Right atrium auricular region (tissue), 2 donors: ENCODE results near the gene UQCC2. TPM values are rescaled to one million over a fixed set of nuclear protein-coding genes. Genes with fewer than 3 reads are reported as not detected.
A peak's percentile ranks its signal among the peaks of the same experiment; 100 is the strongest.

ENCODE experiments used
- DNase-seq: peaks from one replicate; pipeline ENCODE4 v3.0.0-alpha.2; 2019; ENCODE audit warnings: low spot score
- H3K27ac ChIP-seq, 2 donors: fragments of 200-600 bp; sonication (generic); 1 replicate in 1 of 2; 2 replicates in 1 of 2; pipeline ENCODE4 v1.5.1; 2016 to 2019
- H3K27me3 ChIP-seq, 2 donors: fragments of 200-600 bp; sonication (generic); one replicate each; pipeline versions ENCODE4 v1.5.1 to v1.6.0; 2017 to 2019
- H3K36me3 ChIP-seq: fragments of 200-600 bp; sonication (generic); one replicate; pipeline ENCODE4 v1.5.1; 2016
- H3K4me1 ChIP-seq, 2 donors: fragments of 200-600 bp; sonication (generic); one replicate each; pipeline versions ENCODE4 v1.5.1 to v1.6.0; 2017 to 2019
- H3K4me3 ChIP-seq, 2 donors: fragments of 200-600 bp; sonication (generic); 1 replicate in 1 of 2; 2 replicates in 1 of 2; pipeline ENCODE4 v1.5.1; 2017 to 2019; ENCODE audit warnings: mild to moderate bottlenecking in 1 of 2, moderate library complexity in 1 of 2
- H3K9me3 ChIP-seq, 2 donors: fragments of 200-600 bp; sonication (generic); one replicate each; pipeline ENCODE4 v1.5.1; 2019
- CTCF ChIP-seq, 2 donors: fragments of 200-600 bp; sonication (generic); IDR thresholded peaks; one replicate each; pipeline ENCODE4 v1.5.1; 2019; ENCODE audit warnings: antibody characterized with exemption in 2 of 2
- total RNA-seq, 2 donors: library from RNA; depleted of rRNA; stranded (reverse); fragments of >200 nt; gene quantifications; one replicate each; pipeline ENCODE4 v1.1.0, GENCODE V29; 2016

UQCC2 gene
- total RNA-seq, 2 donors from 2014 or later = 69.1 to 143 TPM

DNA sequence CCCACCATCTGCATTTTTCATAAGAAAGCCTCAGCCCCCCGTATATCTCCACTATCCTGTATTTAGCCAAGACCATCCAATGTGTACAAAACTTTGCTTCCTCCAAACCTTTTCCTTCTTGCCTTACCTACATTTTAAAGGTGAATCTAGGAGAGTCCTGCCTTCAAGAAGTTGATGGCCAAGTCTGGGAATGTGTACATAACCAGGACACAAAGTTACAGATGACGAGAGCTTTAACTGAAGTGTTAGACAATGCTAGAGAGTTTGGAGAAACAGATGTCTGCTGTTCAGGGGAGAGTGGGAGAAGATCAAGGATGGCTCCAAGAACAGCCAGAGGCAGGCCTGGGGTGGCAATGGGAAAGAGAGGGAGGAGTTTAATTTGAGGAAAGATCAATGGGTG is 2.3 kb upstream of the UQCC2 start:
- Histone ChIP-seq H3K36me3 (no peaks in the 10 kb centered on the region), H3K27me3 (no peaks in the 10 kb centered on the region), H3K4me1 (peaks cover 0 to 31% of the 10 kb centered on the region in 2 donors), H3K27ac (no peak overlapping the region), H3K9me3 (no peaks in the 10 kb centered on the region), H3K4me3 (no peak overlapping the region)
- no peak for TF ChIP-seq CTCF (IDR thresholded peaks at IDR 0.05)
- no peak for DNase-seq

DNA sequence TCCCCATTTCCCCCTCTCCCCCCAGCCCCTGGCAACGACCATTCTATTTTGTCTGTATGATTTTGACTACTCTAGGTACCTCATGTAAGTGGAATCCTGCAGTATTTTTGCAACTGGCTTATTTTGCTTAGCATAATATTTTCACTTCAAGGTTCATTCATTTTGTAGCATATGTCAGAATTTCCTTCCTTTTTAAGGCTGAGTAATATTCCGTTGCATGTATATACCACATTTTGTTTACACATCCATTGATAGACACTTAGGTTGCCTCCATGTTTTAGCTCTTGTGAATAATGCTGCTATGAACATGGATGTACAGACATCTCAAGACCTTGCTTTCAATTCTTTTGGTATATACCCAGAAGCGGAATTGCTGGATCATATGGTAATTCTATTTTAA is 1.4 kb upstream of the UQCC2 start:
- H3K27ac ChIP-seq = no peak overlapping the region
- H3K36me3 ChIP-seq = no peaks in the 10 kb centered on the region
- H3K9me3 ChIP-seq = no peaks in the 10 kb centered on the region
- no peaks in the 10 kb centered on the region for H3K27me3 ChIP-seq
- DNase-seq = no peak
- TF ChIP-seq CTCF (IDR thresholded peaks at IDR 0.05) = no peak
- H3K4me3 ChIP-seq = no peak overlapping the region
- H3K4me1 ChIP-seq = peaks cover 0 to 31% of the 10 kb centered on the region in 2 donors

DNA sequence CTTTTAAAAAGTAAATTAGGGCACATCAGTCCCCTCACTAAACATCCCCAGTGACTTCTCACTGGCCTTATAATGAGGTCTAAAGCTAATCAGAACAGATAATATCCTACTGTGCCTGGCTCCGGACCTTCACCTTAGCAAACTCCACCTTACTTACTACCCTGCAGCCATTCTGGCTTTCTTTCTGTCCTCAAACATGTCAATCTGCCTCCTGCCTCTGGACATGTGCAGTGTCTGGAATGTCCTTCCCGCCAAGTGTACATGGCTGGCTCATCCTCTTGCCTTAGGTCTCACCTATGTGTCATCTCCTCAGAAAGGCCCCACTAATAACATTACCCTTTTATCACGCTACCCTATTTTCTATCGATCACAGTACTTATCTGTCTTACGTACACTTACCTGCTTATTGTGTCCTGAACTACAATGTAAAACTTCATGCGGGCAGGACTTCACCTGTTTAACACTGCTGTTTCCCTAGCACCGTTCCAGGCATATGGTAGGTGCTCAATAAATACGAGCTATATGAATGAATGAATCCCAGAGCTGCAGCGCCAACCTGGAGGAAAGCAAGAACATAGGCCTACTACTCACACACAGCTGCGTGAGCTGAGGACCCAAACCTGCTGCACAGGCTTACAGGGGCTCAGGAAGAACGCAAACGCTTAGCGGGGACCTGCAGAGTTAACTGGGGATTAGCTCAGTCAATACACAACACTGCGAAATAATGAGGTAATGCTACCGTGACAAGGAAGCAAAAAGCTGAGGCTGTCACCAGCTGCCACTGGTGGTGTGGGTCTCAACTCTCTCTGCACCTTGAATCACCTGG is 991 bp downstream of the UQCC2 start:
- H3K4me1 ChIP-seq = peaks cover 0 to 34% of the 10 kb centered on the region in 2 donors
- H3K27me3 ChIP-seq = no peaks in the 10 kb centered on the region
- no peaks in the 10 kb centered on the region for H3K36me3 ChIP-seq
- peak overlapping the region; percentile 86 to 87 for H3K4me3 ChIP-seq
- no peak for TF ChIP-seq CTCF (IDR thresholded peaks at IDR 0.05)
- DNase-seq = no peak
- no peaks in the 10 kb centered on the region for H3K9me3 ChIP-seq
- peak overlapping the region; percentile 96 to 98 for H3K27ac ChIP-seq

- H3K4me3 ChIP-seq = no peak overlapping the region
- DNase-seq = no peak
- H3K27ac ChIP-seq = peak overlapping the region; percentile 96 to 98
- no peaks in the 10 kb centered on the region for H3K36me3 ChIP-seq
- H3K27me3 ChIP-seq = no peaks in the 10 kb centered on the region
- no peaks in the 10 kb centered on the region for H3K9me3 ChIP-seq
- TF ChIP-seq CTCF (IDR thresholded peaks at IDR 0.05) = no peak
- peaks cover 0 to 34% of the 10 kb centered on the region in 2 donors for H3K4me1 ChIP-seq
Measured at GRCh38 chr6:33709605-33710295, 1.8 kb downstream of the UQCC2 start.

DNA sequence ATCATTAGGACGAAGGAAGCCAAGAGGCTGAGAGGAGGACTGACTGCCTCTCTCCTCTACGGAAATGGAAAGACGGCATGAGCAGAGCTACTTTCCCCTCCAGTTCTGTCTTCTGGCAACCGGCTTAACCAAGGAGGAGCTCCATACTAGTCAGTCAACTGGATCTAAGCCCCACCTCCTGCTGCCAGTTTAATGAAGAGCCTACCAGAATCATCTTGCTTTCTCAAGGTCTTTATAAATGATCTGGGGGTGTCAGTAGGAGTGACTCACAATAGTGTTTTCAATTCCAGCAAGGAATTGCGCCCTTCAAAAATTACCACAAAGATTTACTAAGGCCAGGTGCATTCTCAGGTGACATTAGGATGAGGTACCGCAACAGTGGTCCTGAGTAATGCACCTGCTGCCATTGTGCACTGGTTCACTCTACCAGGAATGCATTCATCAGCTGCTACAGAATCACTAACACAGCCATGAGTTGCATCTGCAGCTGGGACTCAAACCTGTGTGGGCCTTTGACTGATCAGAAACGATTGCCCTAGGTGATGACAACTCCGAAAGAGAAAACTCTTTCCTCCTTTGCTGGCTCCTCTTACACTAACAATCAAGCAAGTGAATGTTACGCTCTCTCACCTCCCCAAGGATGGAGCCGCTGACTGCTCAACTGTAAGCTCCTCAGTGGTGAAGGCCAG is 2.8 kb downstream of the UQCC2 start:
- peak overlapping the region; percentile 96 to 98 for H3K27ac ChIP-seq
- H3K36me3 ChIP-seq = no peaks in the 10 kb centered on the region
- no peak overlapping the region for H3K4me3 ChIP-seq
- H3K27me3 ChIP-seq = no peaks in the 10 kb centered on the region
- no peaks in the 10 kb centered on the region for H3K9me3 ChIP-seq
- peaks cover 0 to 34% of the 10 kb centered on the region in 2 donors for H3K4me1 ChIP-seq
- TF ChIP-seq CTCF (IDR thresholded peaks at IDR 0.05) = no peak
- no peak for DNase-seq
